AG04449 (cell line): Measurements from ENCODE around the gene EP300.

Experiments
- CTCF ChIA-PET: fragments of 350-600 bp; formaldehyde crosslinking; extraction: SDS; loops from one replicate; lab custom pipeline; 2021; ENCODE audit warnings: antibody characterized with exemption; lab: Yijun Ruan, JAX
- POLR2A ChIA-PET: fragments of 400-600, 350-600 bp; formaldehyde crosslinking; extraction: SDS; loops from one replicate; lab custom pipeline; 2020; ENCODE audit warnings: antibody characterized with exemption, inconsistent platforms; lab: Yijun Ruan, JAX
- DNase-seq: peaks from one replicate; pipeline ENCODE4 v3.0.0-alpha.2; 2010; ENCODE audit warnings: low read depth, low spot score
- H3K4me3 ChIP-seq: 2 replicates; pipeline ENCODE4 v1.5.1; 2011; ENCODE audit warnings: low read depth, mild to moderate bottlenecking, control low read depth, low read length
- TF ChIP-seq, protein P1 (sequence below): IDR thresholded peaks from one replicate; pipeline ENCODE4 v1.5.1; 2011; ENCODE audit warnings: mild to moderate bottlenecking, moderate library complexity, low read length, control low read depth, inconsistent platforms; ENCODE audit not compliant: insufficient read depth; ENCODE audit errors: missing control alignments

EP300 gene

DNA sequence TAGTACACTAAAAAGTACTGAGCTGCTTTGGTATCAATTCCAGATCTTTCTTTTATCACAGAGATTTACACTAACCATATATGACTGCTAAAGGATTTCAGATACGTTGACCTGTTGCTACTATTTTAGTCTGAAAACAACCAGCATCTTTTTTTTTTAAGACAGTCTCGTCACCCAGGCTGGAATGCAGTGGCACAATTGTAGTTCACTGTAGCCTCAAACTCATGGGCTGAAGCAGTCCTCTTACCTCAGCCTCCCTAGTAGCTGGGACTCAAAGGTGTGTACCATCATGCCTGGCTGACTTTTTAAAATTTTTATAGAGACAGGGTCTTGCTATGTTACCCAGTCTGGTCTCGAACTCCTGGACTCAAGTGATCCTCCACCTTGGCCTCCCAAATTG lies 88.5 kb downstream of the EP300 start:
- ChIA-PET POLR2A (no interaction called here), CTCF (interaction anchor here (1.0 to 2.5 kb wide), 3 partner anchors 9 to 337 kb away, joined by 3 to 8 read pairs (median 7); no protein-coding TSS in a partner anchor)

DNA sequence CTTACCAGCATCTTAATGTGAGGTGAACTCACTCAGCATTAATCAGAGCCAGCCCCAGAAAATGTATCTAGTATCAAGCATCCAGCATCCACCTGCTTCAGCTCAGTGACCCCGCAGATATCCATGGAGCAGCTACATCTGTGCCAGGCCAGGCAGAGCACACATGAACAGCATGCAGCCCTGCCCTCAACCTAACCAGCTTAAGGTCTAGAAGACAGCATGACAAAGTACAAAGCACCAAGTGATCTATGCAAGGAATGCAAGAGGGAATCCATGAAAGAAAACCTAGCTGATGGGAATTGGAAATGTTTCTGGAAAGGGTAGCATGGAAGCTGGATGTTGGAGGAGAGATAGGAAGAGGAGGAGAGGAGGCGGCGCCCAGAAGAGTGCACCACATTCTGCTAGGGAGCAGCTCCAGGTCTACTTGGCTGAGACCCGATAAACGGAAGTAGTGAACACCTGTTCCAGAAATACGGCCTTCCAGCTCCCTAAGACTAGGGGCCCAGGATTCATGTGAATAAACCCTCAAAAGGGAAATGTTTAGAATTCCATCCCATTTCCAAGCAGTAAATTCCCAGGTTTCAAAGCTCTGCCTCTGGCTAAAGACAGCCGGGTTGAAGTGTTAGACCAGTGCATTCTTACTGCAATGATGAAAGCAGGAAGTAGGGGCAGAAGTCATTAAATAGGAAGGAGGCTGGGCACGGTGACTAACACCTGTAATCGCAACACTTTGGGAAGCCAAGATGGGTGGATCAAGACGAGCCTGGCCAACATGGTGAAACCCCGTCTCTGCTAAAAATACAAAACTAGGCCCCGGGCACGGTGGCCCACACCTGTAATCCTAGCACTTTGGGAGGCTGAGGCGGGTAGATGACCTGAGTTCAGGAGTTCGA lies 89.2 kb downstream of the EP300 start:
- ChIA-PET CTCF (interaction anchor here (1.0 to 2.5 kb wide), 4 partner anchors 9 to 337 kb away, joined by 3 to 8 read pairs (median 5); no protein-coding TSS in a partner anchor), POLR2A (no interaction called here)

More for the DNA sequence above, 88.5 kb downstream of the EP300 start:
- H3K4me3 ChIP-seq, result no peak overlapping the region
- TF ChIP-seq, protein P1, sequence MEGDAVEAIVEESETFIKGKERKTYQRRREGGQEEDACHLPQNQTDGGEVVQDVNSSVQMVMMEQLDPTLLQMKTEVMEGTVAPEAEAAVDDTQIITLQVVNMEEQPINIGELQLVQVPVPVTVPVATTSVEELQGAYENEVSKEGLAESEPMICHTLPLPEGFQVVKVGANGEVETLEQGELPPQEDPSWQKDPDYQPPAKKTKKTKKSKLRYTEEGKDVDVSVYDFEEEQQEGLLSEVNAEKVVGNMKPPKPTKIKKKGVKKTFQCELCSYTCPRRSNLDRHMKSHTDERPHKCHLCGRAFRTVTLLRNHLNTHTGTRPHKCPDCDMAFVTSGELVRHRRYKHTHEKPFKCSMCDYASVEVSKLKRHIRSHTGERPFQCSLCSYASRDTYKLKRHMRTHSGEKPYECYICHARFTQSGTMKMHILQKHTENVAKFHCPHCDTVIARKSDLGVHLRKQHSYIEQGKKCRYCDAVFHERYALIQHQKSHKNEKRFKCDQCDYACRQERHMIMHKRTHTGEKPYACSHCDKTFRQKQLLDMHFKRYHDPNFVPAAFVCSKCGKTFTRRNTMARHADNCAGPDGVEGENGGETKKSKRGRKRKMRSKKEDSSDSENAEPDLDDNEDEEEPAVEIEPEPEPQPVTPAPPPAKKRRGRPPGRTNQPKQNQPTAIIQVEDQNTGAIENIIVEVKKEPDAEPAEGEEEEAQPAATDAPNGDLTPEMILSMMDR, result no peak
- no peak for DNase-seq

DNA sequence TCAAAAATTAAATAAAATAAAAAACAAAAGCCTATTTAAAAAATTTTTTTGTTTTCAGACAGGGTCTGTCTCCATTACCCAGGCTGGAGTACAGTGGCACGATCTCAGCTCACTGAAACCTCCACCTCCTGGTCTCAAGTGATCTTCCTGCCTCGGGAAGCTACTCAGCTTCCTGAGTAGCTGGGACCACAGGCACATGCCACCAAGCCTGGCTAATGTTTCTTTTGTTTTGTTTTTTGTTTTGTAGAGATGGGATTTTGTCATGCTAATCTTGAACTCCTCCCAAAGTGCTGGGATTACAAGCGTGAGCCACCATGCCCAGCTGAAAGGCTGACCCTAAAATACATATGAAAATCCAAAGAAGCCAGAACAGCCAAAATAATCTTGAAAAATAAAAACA lies 92.3 kb downstream of the EP300 start:
- CTCF ChIA-PET, result interaction anchor here (0.6 to 1.9 kb wide), 4 partner anchors 13 to 422 kb away, joined by 3 to 5 read pairs (median 3); partner anchors contain the start of gene RANGAP1
- no peak overlapping the region for H3K4me3 ChIP-seq

More for the DNA sequence above, 89.2 kb downstream of the EP300 start:
- peak; percentile 57 for DNase-seq
- TF ChIP-seq, protein P1, result no peak
- H3K4me3 ChIP-seq, result no peak overlapping the region

DNA sequence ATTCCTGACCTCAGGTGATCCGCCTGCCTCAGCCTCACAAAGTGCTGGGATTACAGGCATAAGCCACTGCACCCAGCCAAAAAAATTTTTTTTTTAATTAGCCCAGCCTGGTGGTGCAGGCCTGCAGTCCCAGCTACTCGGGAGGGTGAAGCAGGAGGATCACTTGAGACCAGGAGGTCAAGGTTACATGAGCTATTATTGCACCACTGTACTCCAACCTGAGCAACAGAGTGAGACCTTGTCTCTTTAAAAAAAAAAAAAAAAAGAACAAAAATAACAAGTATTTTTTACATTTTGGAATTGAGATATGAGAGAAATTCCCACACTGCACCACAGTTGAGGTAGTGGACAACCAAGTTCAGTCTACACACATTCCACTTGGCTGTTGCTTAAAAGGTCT lies 99.1 kb downstream of the EP300 start:
- no peak for DNase-seq
- TF ChIP-seq, protein P1, result no peak
- H3K4me3 ChIP-seq, result no peak overlapping the region
- ChIA-PET POLR2A (no interaction called here), CTCF (no interaction called here)

More for the DNA sequence above, 92.3 kb downstream of the EP300 start:
- TF ChIP-seq, protein P1, result no peak
- POLR2A ChIA-PET, result no interaction called here
- no peak for DNase-seq

DNA sequence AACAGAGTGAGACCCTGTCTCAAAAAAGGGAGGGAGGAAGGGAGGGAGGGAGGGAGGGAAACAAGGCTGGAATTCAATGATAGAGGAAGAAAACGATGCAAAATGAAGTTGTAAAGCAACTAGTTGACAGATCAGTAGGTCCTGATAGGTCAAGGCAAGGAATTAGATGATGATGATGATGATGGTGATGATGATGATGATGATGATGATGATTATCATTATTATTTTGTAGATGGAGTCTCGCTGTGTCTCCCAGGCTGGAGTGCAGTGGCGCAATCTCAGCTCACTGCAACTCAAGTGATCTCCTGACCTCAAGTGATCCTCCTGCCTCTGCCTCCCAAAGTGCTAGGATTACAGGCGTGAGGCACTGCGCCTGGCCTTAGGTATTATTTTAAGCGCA lies 101.4 kb downstream of the EP300 start:
- ChIA-PET CTCF (no interaction called here), POLR2A (no interaction called here)

More for the DNA sequence above, 101.4 kb downstream of the EP300 start:
- TF ChIP-seq, protein P1, result no peak
- DNase-seq, result no peak
- H3K4me3 ChIP-seq, result no peak overlapping the region
